GM18511 (cell line): ENCODE measurements around the gene MOCS2.
A peak's percentile ranks its signal among the peaks of the same experiment; 100 is the strongest.

Experiments used
- ATAC-seq: cut with Tn5 transposase; IDR thresholded peaks from one replicate; pipeline ENCODE4 v1.9.1; 2021; ENCODE audit warnings: mild to moderate bottlenecking, moderate library complexity; ENCODE audit not compliant: unreplicated experiment

MOCS2 gene

DNA sequence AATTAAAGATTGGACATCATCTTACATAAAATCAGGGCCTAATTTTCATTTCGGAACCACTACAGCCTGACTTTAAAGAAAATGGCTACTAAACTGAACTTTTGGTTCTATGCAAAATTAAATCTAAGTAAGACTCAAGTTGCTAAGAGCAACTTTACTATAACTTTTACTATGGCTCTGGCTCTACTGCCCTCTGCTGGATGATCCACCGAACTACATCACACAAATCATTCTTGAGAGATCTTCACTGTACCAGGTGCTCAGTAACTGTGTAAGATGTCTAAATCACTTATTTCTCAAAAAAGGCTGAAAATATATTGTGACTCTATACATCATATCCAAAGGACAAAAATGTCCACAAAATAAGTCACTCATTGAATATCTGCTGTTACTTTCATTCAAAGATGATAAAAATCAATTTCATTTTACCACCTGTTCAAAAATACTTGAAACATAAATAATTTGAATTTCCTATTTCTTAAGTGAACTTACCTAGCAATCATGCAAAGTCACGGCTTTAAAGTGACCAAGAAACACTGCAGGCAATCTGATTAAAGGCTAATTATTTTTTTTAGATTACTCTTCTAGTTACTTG, 13.5 kb downstream of the MOCS2 start:
- peak; percentile 86 for ATAC-seq

DNA sequence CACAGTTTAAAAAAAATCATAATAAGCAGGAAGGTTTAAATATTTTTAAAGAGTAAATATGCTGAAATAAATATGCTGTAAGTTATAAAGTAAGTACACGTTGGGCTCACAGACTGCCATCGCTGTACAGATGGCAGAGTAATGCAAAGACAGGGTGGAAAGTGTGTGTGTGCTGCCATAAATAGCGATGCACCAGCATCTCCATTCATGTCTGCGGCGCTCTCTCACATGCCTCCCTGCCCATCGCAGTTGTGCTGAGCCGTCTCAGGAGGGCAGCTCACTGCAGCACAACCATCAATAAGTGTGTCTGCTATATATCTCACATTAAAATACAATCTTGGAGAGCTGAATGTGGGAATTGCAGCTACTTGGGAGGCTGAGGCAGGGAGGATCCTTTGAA, 14.3 kb downstream of the MOCS2 start:
- ATAC-seq = no peak

- ATAC-seq = no peak
These were observed 17.3 kb downstream of the MOCS2 start for GRCh38 chr5:53092242-53092641.

DNA sequence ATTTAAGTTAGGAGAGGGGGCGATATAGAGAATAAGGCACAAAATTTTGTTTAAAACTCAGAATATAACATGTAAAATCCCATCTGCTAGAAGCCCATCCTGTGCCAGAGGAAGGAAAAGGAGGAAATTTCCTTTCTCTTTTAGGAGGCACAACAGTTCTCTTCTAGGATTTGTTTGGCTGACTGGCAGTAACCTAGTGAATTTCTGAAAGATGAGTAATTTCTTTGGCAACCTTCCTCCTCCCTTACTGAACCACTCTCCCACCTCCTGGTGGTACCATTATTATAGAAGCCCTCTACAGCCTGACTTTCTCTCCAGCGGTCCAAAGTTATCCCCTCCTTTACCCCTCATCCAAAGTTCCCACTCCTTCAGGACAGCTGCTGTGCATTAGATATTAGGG, 18.3 kb downstream of the MOCS2 start:
- ATAC-seq = no peak

GRCh38 chr5:53090229-53090628, 19.3 kb downstream of the MOCS2 start:
- ATAC-seq = no peak

DNA sequence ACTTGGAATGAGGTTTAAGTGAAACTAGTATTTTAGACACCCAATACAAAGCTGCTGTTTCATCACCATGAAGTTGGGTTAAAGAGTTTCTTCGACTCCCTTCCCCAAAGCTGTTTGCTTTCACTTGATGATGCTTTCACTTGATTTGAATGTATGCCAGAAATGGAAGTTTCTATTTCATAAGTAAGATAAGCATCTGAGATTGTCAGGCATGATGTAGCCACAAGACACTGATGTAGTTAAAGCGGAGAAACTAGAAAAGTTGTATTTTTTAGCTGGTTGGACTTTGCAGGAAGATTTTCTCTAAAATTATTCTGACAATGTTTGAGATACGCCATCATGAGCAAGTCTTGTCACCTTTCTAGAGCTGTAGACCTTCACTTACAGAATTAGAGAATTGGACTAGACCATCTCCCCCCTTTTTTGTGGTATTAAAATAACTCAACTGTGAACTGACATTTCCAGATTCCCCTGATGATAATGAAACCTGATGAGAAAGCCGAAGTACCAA, 20.0 kb downstream of the MOCS2 start:
- ATAC-seq = peak; percentile 88

- ATAC-seq = no peak
These were observed 21.9 kb downstream of the MOCS2 start for GRCh38 chr5:53087621-53088121.

DNA sequence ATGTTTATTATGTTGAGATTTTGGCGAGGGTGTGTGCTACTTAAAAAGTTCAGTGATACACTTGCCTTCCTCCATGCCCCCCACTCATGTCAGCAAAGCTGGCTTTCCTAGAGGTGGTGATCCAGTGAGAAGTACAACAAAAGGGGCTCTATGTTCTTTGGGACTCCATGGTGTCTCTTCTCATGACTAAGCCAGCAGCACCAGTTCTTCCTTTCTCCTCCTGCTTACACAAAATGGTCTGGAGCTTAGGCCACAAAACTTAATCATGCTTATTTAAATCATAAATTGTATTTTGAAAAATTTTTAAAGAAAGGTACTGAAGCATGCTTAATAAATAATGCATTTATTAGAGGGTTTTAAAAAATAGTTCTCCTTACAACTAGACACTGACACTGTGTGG, 22.4 kb downstream of the MOCS2 start:
- ATAC-seq = no peak

DNA sequence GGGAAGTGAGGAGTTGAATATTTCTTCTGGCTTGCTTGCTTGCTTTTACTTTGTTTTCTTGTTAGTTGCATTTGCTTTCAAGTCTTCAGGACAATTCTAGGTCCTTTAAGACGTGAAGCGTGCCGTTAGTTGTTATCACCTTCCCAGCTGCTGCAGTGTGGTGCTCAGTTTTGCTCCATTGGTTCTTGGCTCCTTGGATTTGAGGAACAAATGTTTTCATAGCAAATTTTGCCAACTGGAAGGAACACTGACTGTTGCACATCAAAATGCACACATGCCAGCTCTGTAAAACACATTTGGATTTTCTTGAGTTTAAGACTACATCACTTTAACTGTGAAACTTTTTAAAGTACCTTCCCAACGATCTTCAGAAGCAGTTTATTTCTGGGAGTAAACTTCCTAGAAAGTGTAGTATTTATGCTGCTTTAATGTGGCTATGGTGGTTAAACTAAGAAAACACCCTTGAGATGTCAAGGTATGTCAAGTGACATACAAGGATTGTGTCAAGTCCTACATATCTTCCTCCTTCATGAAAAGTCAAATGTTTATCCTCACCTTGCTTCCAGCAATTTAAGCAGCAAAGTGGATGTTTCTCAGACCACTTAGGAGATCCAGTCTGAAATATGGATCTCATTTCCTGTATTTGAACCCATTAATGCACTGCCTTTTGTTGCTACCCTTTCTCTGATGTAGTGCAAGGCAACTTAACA, 24.9 kb downstream of the MOCS2 start:
- ATAC-seq = no peak

DNA sequence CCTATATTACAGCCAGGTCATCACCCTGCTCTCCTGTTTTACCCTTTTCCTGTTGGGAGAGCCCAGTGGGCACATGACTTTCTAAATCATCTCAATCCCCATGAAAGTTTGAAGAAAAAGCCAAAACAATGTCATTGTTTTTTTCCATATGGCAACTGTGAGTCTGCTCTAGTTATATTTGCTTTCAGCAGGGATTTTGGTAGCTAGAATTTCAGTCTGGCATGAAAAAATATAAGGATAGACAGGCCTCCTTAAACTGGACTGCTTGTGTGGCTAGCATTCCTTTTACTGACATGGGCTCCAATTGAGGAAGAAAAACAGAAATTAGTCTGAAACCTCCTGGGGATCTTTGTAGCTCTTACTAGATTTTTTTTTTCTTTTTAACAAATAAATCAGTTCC, 25.6 kb downstream of the MOCS2 start:
- ATAC-seq = no peak

- no peak for ATAC-seq
These were observed 29.3 kb downstream of the MOCS2 start for GRCh38 chr5:53080271-53080670.

DNA sequence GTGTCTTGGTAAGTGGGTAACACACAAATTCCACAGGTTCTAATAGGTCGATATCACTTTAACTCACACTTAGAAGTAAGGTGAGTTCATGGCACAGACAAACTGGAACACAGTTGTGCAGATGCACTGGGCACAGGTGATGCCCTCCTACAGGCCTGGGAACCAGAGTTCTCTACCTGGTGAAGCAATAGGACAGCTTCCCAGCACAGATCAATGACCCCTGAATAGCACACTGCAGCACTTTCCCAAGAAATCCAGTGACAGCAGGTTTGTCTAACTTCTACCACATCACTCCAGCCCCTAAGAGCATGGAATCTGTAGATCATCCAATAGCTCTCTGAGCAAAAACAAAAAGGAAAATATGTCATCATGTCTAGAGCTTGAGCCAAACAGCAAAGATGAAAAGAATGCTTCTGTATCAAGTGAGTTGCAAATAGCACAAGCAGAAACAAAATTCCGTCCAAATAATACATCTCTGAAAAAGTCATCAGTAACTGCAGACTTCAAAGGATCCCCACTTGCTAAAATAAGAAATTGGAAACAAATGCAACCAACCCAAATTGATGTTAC, 33.5 kb downstream of the MOCS2 start:
- no peak for ATAC-seq

DNA sequence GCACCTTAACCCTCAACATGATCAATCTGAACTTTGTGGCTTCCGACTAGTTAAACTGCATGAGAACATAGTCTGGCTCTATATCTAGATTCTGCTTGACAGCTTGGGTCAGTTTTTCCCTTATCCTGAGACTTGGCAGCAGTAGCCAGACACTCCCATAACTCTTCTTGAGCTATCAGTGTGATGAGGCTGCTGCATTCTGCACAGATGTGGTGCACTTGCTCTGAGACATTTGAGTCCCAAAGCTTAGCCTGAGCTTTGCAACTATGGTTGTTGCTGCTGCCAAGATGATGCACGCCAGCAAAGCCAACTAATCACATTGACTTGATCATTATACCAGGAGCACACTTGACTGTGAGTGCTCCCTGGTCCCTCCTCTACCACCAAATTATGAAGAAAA, 36.2 kb downstream of the MOCS2 start:
- no peak for ATAC-seq

DNA sequence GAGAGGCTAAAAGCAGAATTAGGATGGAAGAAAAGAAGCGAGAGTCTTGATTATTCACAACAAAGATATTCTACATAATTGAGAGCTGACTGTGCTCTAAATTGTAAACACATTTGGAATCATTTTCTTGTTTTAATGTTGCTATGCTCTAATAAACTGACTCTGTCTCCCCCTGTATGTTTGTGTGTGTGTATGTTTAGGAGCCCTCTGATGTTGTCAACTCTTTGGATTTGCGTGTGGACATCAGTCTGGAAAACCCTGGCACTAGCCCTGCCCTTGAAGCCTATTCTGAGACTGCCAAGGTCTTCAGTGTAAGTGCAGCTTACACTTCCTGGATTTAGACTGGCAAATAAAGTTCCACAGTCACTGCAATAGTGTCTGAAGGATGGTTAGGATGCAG, 37.8 kb downstream of the MOCS2 start:
- ATAC-seq = no peak

DNA sequence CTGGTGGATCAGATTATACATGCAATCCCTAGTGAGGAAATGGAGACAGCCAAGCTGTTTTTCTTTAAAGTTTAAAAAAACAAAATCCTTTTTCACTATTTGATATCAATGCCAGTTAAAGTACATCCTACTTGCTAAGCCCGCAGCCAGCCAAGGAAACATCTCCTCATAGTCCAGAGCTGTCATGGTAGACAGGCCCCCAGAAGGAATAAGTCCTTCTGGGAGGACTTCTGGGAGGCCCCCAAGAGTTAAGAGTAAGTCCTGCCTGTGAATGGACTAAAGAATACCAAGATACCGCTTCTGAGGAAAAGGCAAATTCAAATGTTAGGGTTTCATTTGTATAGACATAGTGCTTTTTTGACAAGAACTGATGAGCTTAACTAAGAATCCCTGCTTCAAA, 38.3 kb downstream of the MOCS2 start:
- no peak for ATAC-seq

DNA sequence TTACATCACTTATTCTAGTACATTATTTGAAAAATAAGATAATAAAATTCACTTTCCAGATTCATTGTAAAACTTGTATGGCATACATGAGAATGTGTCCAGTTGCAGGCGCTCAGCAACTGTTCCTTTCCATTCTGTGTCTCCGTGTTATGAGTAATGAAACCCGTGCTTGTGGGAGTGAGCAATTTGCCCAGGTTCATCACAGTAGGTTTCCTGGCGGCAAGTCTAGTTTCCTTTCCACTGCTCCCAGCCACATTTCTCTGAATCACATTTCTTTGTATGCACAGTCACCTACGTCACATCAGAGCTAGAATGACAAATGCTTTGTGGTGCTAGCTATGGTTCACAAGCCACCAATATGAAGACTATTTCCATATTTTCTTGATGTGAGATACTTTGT, 39.9 kb downstream of the MOCS2 start:
- ATAC-seq = no peak

- no peak for ATAC-seq
These were observed 41.2 kb downstream of the MOCS2 start for GRCh38 chr5:53068291-53068836.

DNA sequence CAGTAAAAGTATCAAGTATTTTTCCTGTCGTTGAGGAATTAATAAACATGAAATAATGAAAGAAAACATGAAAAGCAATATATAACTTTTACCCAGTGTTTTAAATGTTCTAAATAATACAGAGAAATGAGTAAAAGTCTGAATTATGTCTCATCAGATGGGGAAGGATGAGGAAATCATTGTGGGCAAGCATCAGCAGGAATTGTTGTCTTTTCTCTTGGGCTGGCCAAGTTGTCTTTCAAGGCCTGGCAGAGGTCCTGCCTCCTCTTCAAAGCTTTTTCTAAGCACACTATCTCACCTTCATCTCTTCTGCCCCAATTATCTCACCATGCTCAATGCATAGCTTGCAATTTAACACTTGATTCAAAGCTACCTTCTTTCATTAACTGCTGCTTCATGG, 41.9 kb downstream of the MOCS2 start:
- ATAC-seq = no peak

GRCh38 chr5:53066088-53066487, 43.5 kb downstream of the MOCS2 start:
- ATAC-seq = no peak

GRCh38 chr5:53063791-53064190, 45.8 kb downstream of the MOCS2 start:
- no peak for ATAC-seq

GRCh38 chr5:53063176-53063575, 46.4 kb downstream of the MOCS2 start:
- no peak for ATAC-seq

DNA sequence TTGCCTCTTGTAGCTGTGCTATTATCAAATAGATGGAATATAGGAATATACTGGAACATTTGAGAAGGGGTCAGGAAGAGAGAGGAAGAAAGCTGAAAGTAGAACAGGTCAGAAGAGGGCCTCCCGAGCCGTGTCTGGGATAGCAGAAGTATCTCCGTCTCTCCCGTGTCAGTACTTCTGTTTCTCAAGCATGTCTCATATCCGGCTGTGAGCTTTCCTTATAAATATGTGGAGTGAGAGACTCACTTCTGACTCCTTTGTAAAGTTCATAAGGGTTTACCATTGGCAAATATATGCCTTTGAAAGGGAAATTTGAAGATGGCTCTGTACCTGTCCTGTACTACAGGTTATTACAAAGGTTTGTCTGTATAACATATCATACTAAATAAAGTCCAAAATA, 50.3 kb downstream of the MOCS2 start:
- ATAC-seq = no peak
